ENCODE results near the gene HES1. TPM values are rescaled to one million over a fixed set of nuclear protein-coding genes. Genes with fewer than 3 reads are reported as not detected.

The HES1 gene
- total RNA-seq, 6 experiments from 2014 or later: 12.9 to 40.3 (median 23.4) TPM

- Histone ChIP-seq H3K4me1 (no peaks in the 10 kb centered on the region), H3K9me3 (no peaks in the 10 kb centered on the region), H3K4me3 (no peak overlapping the region), H3K27me3 (no peaks in the 10 kb centered on the region), H3K27ac (no peak overlapping the region), H3K36me3 (no peaks in the 10 kb centered on the region)
- intact Hi-C loops (cut with DNase I): loop anchor here in 1 of 2 donors (10.0 kb wide), 1 partner anchor 155 kb away; no protein-coding TSS in a partner anchor
- DNase-seq (no peak), ATAC-seq (no peak)
- TF ChIP-seq POLR2A (IDR thresholded peaks at IDR 0.05): no peak
- TF ChIP-seq CTCF (IDR thresholded peaks at IDR 0.05): no peak
- 100% methylated on average over 1 of the region's 4 CpGs for WGBS (ENCODE audit: insufficient coverage, low coverage, low lambda C conversion rate, missing lambda C conversion rate)
Observed at GRCh38 chr3:194160158-194160557, 24.2 kb downstream of the HES1 start.

GRCh38 chr3:194161131-194162045 is 25.4 kb downstream of the HES1 start:
- intact Hi-C loops (cut with DNase I): loop anchor here in 1 of 2 donors (10.0 kb wide), 1 partner anchor 153 kb away; no protein-coding TSS in a partner anchor
- no peaks in the 10 kb centered on the region for H3K4me1 ChIP-seq
- ATAC-seq: peak in 2 of 4 donors; percentile 22 to 33

GRCh38 chr3:194162070-194162678 is 26.2 kb downstream of the HES1 start:
- intact Hi-C loops (cut with DNase I): loop anchor here in 1 of 2 donors (10.0 kb wide), 1 partner anchor 153 kb away; no protein-coding TSS in a partner anchor
- no peaks in the 10 kb centered on the region for H3K36me3 ChIP-seq
- no peaks in the 10 kb centered on the region for H3K9me3 ChIP-seq
- H3K27ac ChIP-seq: no peak overlapping the region
- no peak for TF ChIP-seq POLR2A (IDR thresholded peaks at IDR 0.05)
- TF ChIP-seq CTCF (IDR thresholded peaks at IDR 0.05): no peak
- no peaks in the 10 kb centered on the region for H3K27me3 ChIP-seq
- DNase-seq (no peak), ATAC-seq (no peak)
- H3K4me3 ChIP-seq: no peak overlapping the region
- 66% methylated on average over 3 of the region's 10 CpGs for WGBS (ENCODE audit: insufficient coverage, low coverage, low lambda C conversion rate, missing lambda C conversion rate)
- H3K4me1 ChIP-seq: no peaks in the 10 kb centered on the region

More at GRCh38 chr3:194161131-194162045, 25.4 kb downstream of the HES1 start:
- no peaks in the 10 kb centered on the region for H3K36me3 ChIP-seq
- no peak for DNase-seq
- no peak overlapping the region for H3K4me3 ChIP-seq
- TF ChIP-seq CTCF (IDR thresholded peaks at IDR 0.05): no peak
- no peak for TF ChIP-seq POLR2A (IDR thresholded peaks at IDR 0.05)
- H3K27me3 ChIP-seq: no peaks in the 10 kb centered on the region
- 74% methylated on average over 14 of the region's 15 CpGs for WGBS (ENCODE audit: insufficient coverage, low coverage, low lambda C conversion rate, missing lambda C conversion rate)
- no peak overlapping the region for H3K27ac ChIP-seq
- no peaks in the 10 kb centered on the region for H3K9me3 ChIP-seq

GRCh38 chr3:194162817-194163584 is 27.1 kb downstream of the HES1 start:
- DNase-seq (no peak), ATAC-seq (no peak)
- no peak overlapping the region for H3K27ac ChIP-seq
- H3K36me3 ChIP-seq: no peaks in the 10 kb centered on the region
- no peak overlapping the region for H3K4me3 ChIP-seq
- intact Hi-C loops (cut with DNase I): loop anchor here in 1 of 2 donors (10.0 kb wide), 1 partner anchor 152 kb away; no protein-coding TSS in a partner anchor
- no peak for TF ChIP-seq POLR2A (IDR thresholded peaks at IDR 0.05)
- TF ChIP-seq CTCF (IDR thresholded peaks at IDR 0.05): no peak
- H3K4me1 ChIP-seq: peaks cover 0 to 3% (median 0%) of the 10 kb centered on the region in 4 donors
- no peaks in the 10 kb centered on the region for H3K9me3 ChIP-seq
- H3K27me3 ChIP-seq: no peaks in the 10 kb centered on the region
- WGBS (ENCODE audit: insufficient coverage, low coverage, low lambda C conversion rate, missing lambda C conversion rate): 86% methylated on average over 4 of the region's 6 CpGs

Data from right lobe of liver (tissue), 6 donors.